WTC11 (cell line): Measurements from ENCODE around the gene ADA. TPM values are rescaled to one million over a fixed set of nuclear protein-coding genes. Genes with fewer than 3 reads are reported as not detected.
A peak's percentile ranks its signal among the peaks of the same experiment; 100 is the strongest.

Source experiments
- ATAC-seq: fragments of 200-7000 bp; cut with Tn5 transposase; 2 replicates; pipeline ENCODE4 v1.10.0; 2021; ENCODE audit warnings: mild to moderate bottlenecking, moderate library complexity
- CTCF ChIA-PET: fragments of 300-600 bp; sonication (Branson Sonifier 250); formaldehyde crosslinking; loops from one replicate; lab custom pipeline; 2021; ENCODE audit warnings: antibody characterized with exemption; lab: Charles Lee
- POLR2A ChIA-PET: fragments of 350-600 bp; sonication (Branson Sonifier 250); formaldehyde crosslinking; loops from one replicate; lab custom pipeline; 2021; ENCODE audit warnings: antibody characterized with exemption; lab: Charles Lee
- DNase-seq: peaks from one replicate; pipeline ENCODE4 v3.0.0; 2021; ENCODE audit warnings: low spot score
- H3K27ac Mint-ChIP-seq: 2 replicates; pipeline ENCODE4 v1.8.0; 2021; ENCODE audit warnings: mixed read lengths
- H3K27me3 Mint-ChIP-seq: 2 replicates; pipeline ENCODE4 v1.8.0; 2021; ENCODE audit warnings: low read depth, mild to moderate bottlenecking, moderate library complexity, mixed read lengths
- H3K36me3 Mint-ChIP-seq: 2 replicates; pipeline ENCODE4 v1.8.0; 2021; ENCODE audit warnings: mixed read lengths
- H3K4me1 Mint-ChIP-seq: 2 replicates; pipeline ENCODE4 v1.8.0; 2022; ENCODE audit warnings: mixed read lengths
- H3K4me3 Mint-ChIP-seq: 2 replicates; pipeline ENCODE4 v1.8.0; 2021; ENCODE audit warnings: mild to moderate bottlenecking, moderate library complexity, mixed read lengths
- H3K9me3 Mint-ChIP-seq: 2 replicates; pipeline ENCODE4 v1.8.0; 2021; ENCODE audit warnings: mixed read lengths
- FOXJ3 ChIP-seq: sonication (generic); formaldehyde crosslinking; IDR thresholded peaks from 2 replicates; pipeline ENCODE4 v1.9.0; 2021; ENCODE audit warnings: missing genetic modification reagents, mild to moderate bottlenecking, borderline replicate concordance
- FOXK1 ChIP-seq: sonication (generic); formaldehyde crosslinking; IDR thresholded peaks from 2 replicates; pipeline ENCODE4 v1.8.0; 2022; ENCODE audit warnings: mild to moderate bottlenecking, moderate library complexity, missing genetic modification reagents
- FOXP1 ChIP-seq: sonication (generic); formaldehyde crosslinking; IDR thresholded peaks from 2 replicates; pipeline ENCODE4 v1.8.0; 2022; ENCODE audit warnings: missing genetic modification reagents, mild to moderate bottlenecking, moderate library complexity, borderline replicate concordance
- GTF2I ChIP-seq: fragments of 250-450 bp; sonication (Bioruptor Pico); conservative IDR thresholded peaks from 2 replicates; pipeline ENCODE4 v1.4.0; 2021; ENCODE audit warnings: mild to moderate bottlenecking
- HMGXB4 ChIP-seq: sonication (generic); formaldehyde crosslinking; IDR thresholded peaks from 2 replicates; pipeline ENCODE4 v1.8.1; 2023; ENCODE audit warnings: mild to moderate bottlenecking, moderate library complexity, missing genetic modification reagents
- IRF2 ChIP-seq: sonication (generic); formaldehyde crosslinking; IDR thresholded peaks from 2 replicates; pipeline ENCODE4 v1.8.0; 2022; ENCODE audit warnings: low read depth, missing genetic modification reagents, borderline replicate concordance
- JAZF1 ChIP-seq: fragments of 250-450 bp; sonication (Bioruptor Pico); IDR thresholded peaks from 2 replicates; pipeline ENCODE4 v1.9.0; 2021; ENCODE audit warnings: moderate library complexity, mild to moderate bottlenecking, inconsistent platforms
- NFATC4 ChIP-seq: fragments of 250-450 bp; sonication (Bioruptor Pico); IDR thresholded peaks from 2 replicates; pipeline ENCODE4 v1.9.0; 2021; ENCODE audit warnings: mild to moderate bottlenecking
- NFE2L1 ChIP-seq: sonication (generic); formaldehyde crosslinking; IDR thresholded peaks from 2 replicates; pipeline ENCODE4 v1.8.1; 2023; ENCODE audit warnings: missing genetic modification reagents
- OVOL2 ChIP-seq: fragments of 250-450 bp; sonication (Bioruptor Pico); IDR thresholded peaks from 2 replicates; pipeline ENCODE4 v1.9.0; 2021; ENCODE audit warnings: mild to moderate bottlenecking, borderline replicate concordance
- PREB ChIP-seq: sonication (generic); formaldehyde crosslinking; IDR thresholded peaks from 2 replicates; pipeline ENCODE4 v1.8.1; 2022; ENCODE audit warnings: mild to moderate bottlenecking, missing genetic modification reagents, moderate library complexity, borderline replicate concordance
- PRRX2 ChIP-seq: fragments of 250-450 bp; sonication (Bioruptor Pico); IDR thresholded peaks from 2 replicates; pipeline ENCODE4 v1.8.0; 2021; ENCODE audit warnings: mild to moderate bottlenecking
- SMAD3 ChIP-seq: sonication (generic); formaldehyde crosslinking; IDR thresholded peaks from 2 replicates; pipeline ENCODE4 v1.8.0; 2022; ENCODE audit warnings: missing genetic modification reagents, mild to moderate bottlenecking, borderline replicate concordance
- SP1 ChIP-seq: sonication (generic); formaldehyde crosslinking; conservative IDR thresholded peaks from 2 replicates; pipeline ENCODE4 v1.8.1; 2022; ENCODE audit warnings: missing genetic modification reagents
- TEAD1 ChIP-seq: sonication (generic); formaldehyde crosslinking; IDR thresholded peaks from 2 replicates; pipeline ENCODE4 v1.8.0; 2022; ENCODE audit warnings: mild to moderate bottlenecking, missing genetic modification reagents
- ZBTB43 ChIP-seq: sonication (generic); formaldehyde crosslinking; IDR thresholded peaks from 2 replicates; pipeline ENCODE4 v1.8.1; 2023; ENCODE audit warnings: mild to moderate bottlenecking, missing genetic modification reagents
- ZMAT4 ChIP-seq: fragments of 250-450 bp; sonication (Bioruptor Pico); IDR thresholded peaks from 2 replicates; pipeline ENCODE4 v1.9.0; 2021; ENCODE audit warnings: mild to moderate bottlenecking
- ZNF263 ChIP-seq: sonication (generic); formaldehyde crosslinking; IDR thresholded peaks from 2 replicates; pipeline ENCODE4 v1.8.1; 2022; ENCODE audit warnings: low read depth, mild to moderate bottlenecking, moderate library complexity, missing genetic modification reagents
- ZNF425 ChIP-seq: fragments of 250-450 bp; sonication (Bioruptor Pico); conservative IDR thresholded peaks from 2 replicates; pipeline ENCODE4 v1.9.0; 2021; ENCODE audit warnings: mild to moderate bottlenecking
- total RNA-seq: library from RNA; stranded (reverse); gene quantifications from 3 replicates; pipeline ENCODE4 v1.2.3, GENCODE V29; 2021
- TF ChIP-seq, protein P1 (sequence below): sonication (generic); formaldehyde crosslinking; IDR thresholded peaks from 2 replicates; pipeline ENCODE4 v1.8.0; 2023; ENCODE audit warnings: missing genetic modification reagents
- TF ChIP-seq, protein P2 (sequence below): sonication (generic); formaldehyde crosslinking; IDR thresholded peaks from 2 replicates; pipeline ENCODE4 v1.8.1; 2022; ENCODE audit warnings: low read depth, missing genetic modification reagents, borderline replicate concordance

ADA gene
- total RNA-seq, 1 experiment from 2014 or later = 19.7 TPM

GRCh38 chr20:44653546-44653945 is 2.0 kb upstream of the ADA start (continued):
- no peak for TF ChIP-seq PRRX2 (CRISPR knock-in tag)
- no peak for TF ChIP-seq OVOL2 (CRISPR knock-in tag)
- TF ChIP-seq ZNF263 (CRISPR knock-in tag) = no peak
- no peak for TF ChIP-seq NFE2L1

GRCh38 chr20:44651434-44651683 is 140 bp downstream of the ADA start:
- Mint-ChIP-seq H3K4me3 (peak overlapping the region; percentile 60), H3K27ac (no peak overlapping the region), H3K4me1 (peaks cover 57% of the 10 kb centered on the region), H3K9me3 (peaks cover 27% of the 10 kb centered on the region), H3K36me3 (peaks cover 20% of the 10 kb centered on the region), H3K27me3 (peaks cover 45% of the 10 kb centered on the region)
- ChIA-PET CTCF (interaction anchor here (1.2 to 5.6 kb wide), 4 partner anchors 9 to 48 kb away, joined by 3 to 72 read pairs (median 6); no protein-coding TSS in a partner anchor), POLR2A (no interaction called here)
- TF ChIP-seq PRRX2 (CRISPR knock-in tag) = no peak
- TF ChIP-seq IRF2 = no peak
- no peak for TF ChIP-seq ZMAT4 (CRISPR knock-in tag)
- TF ChIP-seq TEAD1 (CRISPR knock-in tag) = no peak
- TF ChIP-seq ZNF263 (CRISPR knock-in tag) = no peak
- TF ChIP-seq ZBTB43 = no peak
- ATAC-seq = no peak; the same call in 1 of the 2 replicates
- DNase-seq = no peak

GRCh38 chr20:44650771-44651433 is 597 bp downstream of the ADA start:
- Mint-ChIP-seq H3K4me3 (peak overlapping the region; percentile 60), H3K27me3 (peaks cover 45% of the 10 kb centered on the region), H3K4me1 (peaks cover 58% of the 10 kb centered on the region), H3K27ac (no peak overlapping the region), H3K9me3 (peaks cover 26% of the 10 kb centered on the region), H3K36me3 (peaks cover 20% of the 10 kb centered on the region)
- ChIA-PET POLR2A (interaction anchor here (0.6 kb wide), 1 partner anchor 67 kb away, joined by 3 read pairs; no protein-coding TSS in a partner anchor), CTCF (interaction anchor here (0.8 to 5.6 kb wide), 5 partner anchors 9 to 41 kb away, joined by 3 to 72 read pairs (median 7); no protein-coding TSS in a partner anchor)
- TF ChIP-seq FOXK1 (CRISPR knock-in tag) (no peak), GTF2I (CRISPR knock-in tag) (peak; percentile 92), FOXP1 (0 out of 2 replicates have a peak, but pooled peaks have one; percentile 42), ZNF425 (CRISPR knock-in tag) (no peak), SP1 (CRISPR knock-in tag) (0 out of 2 replicates have a peak, but pooled peaks have one; percentile 7), SMAD3 (CRISPR knock-in tag) (no peak)
- DNase-seq (no peak), ATAC-seq (peak; percentile 3)

DNA sequence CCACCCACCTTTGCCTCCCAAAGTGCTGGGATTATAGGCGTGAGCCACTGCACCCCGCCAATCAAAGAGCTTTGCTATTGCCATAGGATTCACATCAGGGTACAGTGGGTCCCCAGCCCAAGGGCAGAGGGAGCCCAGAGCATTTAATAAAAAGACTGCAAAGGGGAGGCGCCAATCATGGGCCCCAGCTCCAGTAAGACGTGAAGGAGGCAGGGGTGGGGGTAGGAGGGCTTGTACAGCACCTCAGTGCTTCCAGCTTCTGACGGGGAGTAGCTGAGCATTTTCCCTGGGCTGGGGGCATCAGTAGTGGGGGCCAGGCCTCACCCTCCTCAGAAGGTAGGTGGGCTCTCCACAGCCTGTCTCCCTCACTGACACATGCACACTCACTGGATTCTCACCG is 1.5 kb downstream of the ADA start:
- Mint-ChIP-seq H3K27ac (no peak overlapping the region), H3K36me3 (peaks cover 18% of the 10 kb centered on the region), H3K9me3 (peaks cover 19% of the 10 kb centered on the region), H3K4me1 (peaks cover 57% of the 10 kb centered on the region), H3K27me3 (peaks cover 37% of the 10 kb centered on the region), H3K4me3 (0 out of 2 replicates have a peak overlapping the region, but pooled peaks have one; percentile 36)
- DNase-seq (no peak), ATAC-seq (no peak)
- CTCF ChIA-PET = interaction anchor here (0.7 to 5.6 kb wide), 5 partner anchors 8 to 133 kb away, joined by 3 to 72 read pairs (median 4); no protein-coding TSS in a partner anchor
- POLR2A ChIA-PET = no interaction called here
- TF ChIP-seq JAZF1 (CRISPR knock-in tag) (no peak), NFATC4 (CRISPR knock-in tag) (no peak), PREB (CRISPR knock-in tag) (no peak), HMGXB4 (no peak), GTF2I (CRISPR knock-in tag) (no peak), FOXJ3 (CRISPR knock-in tag) (no peak)
- TF ChIP-seq, protein P1, sequence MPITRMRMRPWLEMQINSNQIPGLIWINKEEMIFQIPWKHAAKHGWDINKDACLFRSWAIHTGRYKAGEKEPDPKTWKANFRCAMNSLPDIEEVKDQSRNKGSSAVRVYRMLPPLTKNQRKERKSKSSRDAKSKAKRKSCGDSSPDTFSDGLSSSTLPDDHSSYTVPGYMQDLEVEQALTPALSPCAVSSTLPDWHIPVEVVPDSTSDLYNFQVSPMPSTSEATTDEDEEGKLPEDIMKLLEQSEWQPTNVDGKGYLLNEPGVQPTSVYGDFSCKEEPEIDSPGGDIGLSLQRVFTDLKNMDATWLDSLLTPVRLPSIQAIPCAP = no peak
- TF ChIP-seq, protein P2, sequence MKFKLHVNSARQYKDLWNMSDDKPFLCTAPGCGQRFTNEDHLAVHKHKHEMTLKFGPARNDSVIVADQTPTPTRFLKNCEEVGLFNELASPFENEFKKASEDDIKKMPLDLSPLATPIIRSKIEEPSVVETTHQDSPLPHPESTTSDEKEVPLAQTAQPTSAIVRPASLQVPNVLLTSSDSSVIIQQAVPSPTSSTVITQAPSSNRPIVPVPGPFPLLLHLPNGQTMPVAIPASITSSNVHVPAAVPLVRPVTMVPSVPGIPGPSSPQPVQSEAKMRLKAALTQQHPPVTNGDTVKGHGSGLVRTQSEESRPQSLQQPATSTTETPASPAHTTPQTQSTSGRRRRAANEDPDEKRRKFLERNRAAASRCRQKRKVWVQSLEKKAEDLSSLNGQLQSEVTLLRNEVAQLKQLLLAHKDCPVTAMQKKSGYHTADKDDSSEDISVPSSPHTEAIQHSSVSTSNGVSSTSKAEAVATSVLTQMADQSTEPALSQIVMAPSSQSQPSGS (CRISPR knock-in tag) = no peak
